ENCODE measurements around the gene ST6GALNAC6.
"Not testable (repeated sequence)": the region's sequence is repeated elsewhere in the genome, so short reads cannot be mapped to it uniquely, and the experiment has no call there.

ST6GALNAC6 gene

GRCh38 chr9:127847833-127848755, 51.3 kb downstream of the ST6GALNAC6 start:
- Histone ChIP-seq H3K27ac (peak overlapping the region in 3 of 11 experiments; percentile 31 to 43 (median 32); a peak in 2 of 22 replicates), H3K4me3 (no peak overlapping the region), H3K9ac (peak overlapping the region in 8 of 11 experiments; percentile 11 to 60 (median 34); a peak in 6 of 22 replicates), H3K4me2 (peak overlapping the region in 10 of 11 experiments; percentile 1 to 65 (median 36); a peak in 14 of 22 replicates), H4K20me1 (peaks cover 0 to 77% (median 35%) of the 10 kb centered on the region in 11 experiments; a peak in 15 of 22 replicates), H3K9me3 (replicated peaks in 1 of 11) (peaks cover 24 to 34% (median 28%) of the 10 kb centered on the region in 11 experiments), H3K27me3 (no peaks in the 10 kb centered on the region), H3K36me3 (peaks cover 63 to 92% (median 75%) of the 10 kb centered on the region in 11 experiments), H3K4me1 (peaks cover 37 to 78% (median 40%) of the 10 kb centered on the region in 10 experiments)
- no peak for TF ChIP-seq Cebpa-rat (IDR thresholded peaks at IDR 0.05)

DNA sequence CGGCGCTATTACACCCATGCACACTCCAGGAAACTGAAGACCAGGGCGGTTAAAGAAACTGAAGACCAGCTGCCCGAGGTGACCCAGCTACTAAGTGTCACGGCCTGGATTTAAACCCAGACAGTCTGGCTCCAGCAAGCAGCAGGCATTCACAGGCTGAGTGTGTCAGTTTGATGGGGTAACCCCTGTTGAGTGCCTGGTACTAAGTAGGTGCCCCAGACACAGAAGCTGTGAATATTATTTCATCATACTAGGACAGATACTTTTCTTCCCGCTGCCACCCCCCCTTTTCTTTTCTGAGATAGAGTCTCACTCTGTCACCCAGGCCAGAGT, 52.3 kb downstream of the ST6GALNAC6 start:
- Histone ChIP-seq H3K4me1 (peaks cover 28 to 78% (median 32%) of the 10 kb centered on the region in 10 experiments), H3K9me3 (replicated peaks in 1 of 11) (peaks cover 24 to 34% (median 28%) of the 10 kb centered on the region in 11 experiments), H3K4me3 (no peak overlapping the region), H3K9ac (peak overlapping the region in 6 of 11 experiments; percentile 11 to 60 (median 31); a peak in 5 of 22 replicates), H3K36me3 (peaks cover 63 to 93% (median 76%) of the 10 kb centered on the region in 11 experiments), H3K27ac (peak overlapping the region in 4 of 11 experiments; percentile 31 to 56 (median 48); a peak in 6 of 22 replicates), H3K4me2 (peak overlapping the region in 10 of 11 experiments; percentile 1 to 65 (median 36); a peak in 18 of 22 replicates), H3K27me3 (no peaks in the 10 kb centered on the region), H4K20me1 (peaks cover 0 to 73% (median 35%) of the 10 kb centered on the region in 11 experiments; a peak in 15 of 22 replicates)
- TF ChIP-seq Cebpa-rat (IDR thresholded peaks at IDR 0.05) = 0 out of 22 replicates have a peak, but pooled peaks of 1 of the 11 experiments have one; percentile 9

DNA sequence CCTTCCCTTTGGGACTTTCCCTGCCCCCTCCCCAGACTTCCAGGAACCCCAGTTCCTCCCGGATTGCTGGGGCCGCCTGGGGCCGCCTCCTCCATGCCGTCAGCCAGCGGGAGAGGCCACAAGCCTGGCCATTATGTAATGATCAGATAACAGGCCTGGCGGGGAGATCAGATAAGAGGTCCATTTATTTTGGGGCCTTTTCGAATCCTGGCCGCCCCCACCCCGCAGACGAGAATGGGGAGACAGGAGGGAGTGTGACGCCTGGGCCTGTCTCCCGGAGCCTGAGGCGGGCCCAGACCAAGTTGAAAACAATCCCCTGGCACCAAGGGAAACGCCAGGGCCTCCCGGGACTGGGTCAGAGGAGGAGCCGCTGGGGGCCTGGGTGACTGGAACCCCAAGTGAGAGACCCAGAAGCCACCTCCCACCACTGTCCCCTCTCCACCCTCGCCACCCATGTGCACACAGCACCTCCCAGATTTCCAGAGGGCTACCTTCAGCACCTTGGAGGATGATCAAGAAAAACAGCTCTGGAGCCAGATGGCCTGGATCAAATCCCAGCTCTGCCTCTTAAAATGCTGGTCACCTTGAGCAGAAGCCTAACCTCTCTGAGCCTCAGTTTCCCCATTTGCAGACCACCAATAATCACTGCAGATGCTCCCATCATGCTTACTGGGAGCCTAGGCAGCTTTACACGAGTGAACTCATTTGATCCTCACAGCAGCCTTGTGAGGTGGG, 52.8 kb downstream of the ST6GALNAC6 start:
- no peak for TF ChIP-seq Cebpa-rat (IDR thresholded peaks at IDR 0.05)
- Histone ChIP-seq H3K27ac (peak overlapping the region in 8 of 11 experiments; percentile 6 to 56 (median 34); a peak in 10 of 22 replicates), H3K36me3 (peaks cover 65 to 93% (median 79%) of the 10 kb centered on the region in 11 experiments), H3K4me2 (peak overlapping the region in 10 of 11 experiments; percentile 4 to 65 (median 36); a peak in 18 of 22 replicates), H3K9ac (peak overlapping the region in 8 of 11 experiments; percentile 9 to 60 (median 32); a peak in 11 of 22 replicates), H3K4me3 (no peak overlapping the region), H3K9me3 (replicated peaks in 1 of 11) (peaks cover 24 to 34% (median 28%) of the 10 kb centered on the region in 11 experiments), H3K27me3 (no peaks in the 10 kb centered on the region), H4K20me1 (peaks cover 0 to 73% (median 35%) of the 10 kb centered on the region in 11 experiments; a peak in 15 of 22 replicates), H3K4me1 (peaks cover 24 to 78% (median 29%) of the 10 kb centered on the region in 10 experiments)

DNA sequence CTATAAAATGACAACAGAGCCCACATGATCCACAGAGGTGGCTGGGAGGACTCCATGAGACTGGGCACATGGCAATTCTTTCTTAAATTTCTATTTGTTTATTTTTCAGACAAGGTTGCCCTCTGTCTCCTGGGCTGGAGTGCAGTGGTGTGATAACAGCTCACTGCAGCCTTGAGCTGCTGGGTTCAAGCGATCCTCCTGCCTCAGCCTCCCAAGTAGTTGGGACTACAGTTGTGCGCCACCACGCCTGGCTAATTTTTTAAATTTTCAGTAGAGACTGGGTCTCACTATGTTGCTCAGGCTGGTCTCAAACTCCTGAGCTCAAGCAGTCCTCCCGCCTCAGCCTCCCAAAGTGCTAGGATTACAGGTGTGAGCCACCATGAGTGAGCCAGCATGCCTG, 53.8 kb downstream of the ST6GALNAC6 start:
- not testable (repeated sequence) for H3K27me3 ChIP-seq, H3K4me3 ChIP-seq
- Histone ChIP-seq H3K4me1 (peaks cover 28 to 78% (median 35%) of the 10 kb centered on the region in 10 experiments), H3K9me3 (replicated peaks in 1 of 11) (peaks cover 21 to 24% (median 22%) of the 10 kb centered on the region in 11 experiments), H4K20me1 (peaks cover 0 to 80% (median 38%) of the 10 kb centered on the region in 11 experiments; a peak in 15 of 22 replicates), H3K36me3 (peaks cover 64 to 93% (median 79%) of the 10 kb centered on the region in 11 experiments), H3K9ac (peak overlapping the region in 1 of 11 experiments; percentile 7; a peak in 1 of 22 replicates), H3K27ac (peak overlapping the region in 4 of 11 experiments; percentile 6 to 27 (median 6); a peak in 1 of 22 replicates), H3K4me2 (peak overlapping the region in 2 of 11 experiments; percentile 16 to 17; a peak in 2 of 22 replicates)

DNA sequence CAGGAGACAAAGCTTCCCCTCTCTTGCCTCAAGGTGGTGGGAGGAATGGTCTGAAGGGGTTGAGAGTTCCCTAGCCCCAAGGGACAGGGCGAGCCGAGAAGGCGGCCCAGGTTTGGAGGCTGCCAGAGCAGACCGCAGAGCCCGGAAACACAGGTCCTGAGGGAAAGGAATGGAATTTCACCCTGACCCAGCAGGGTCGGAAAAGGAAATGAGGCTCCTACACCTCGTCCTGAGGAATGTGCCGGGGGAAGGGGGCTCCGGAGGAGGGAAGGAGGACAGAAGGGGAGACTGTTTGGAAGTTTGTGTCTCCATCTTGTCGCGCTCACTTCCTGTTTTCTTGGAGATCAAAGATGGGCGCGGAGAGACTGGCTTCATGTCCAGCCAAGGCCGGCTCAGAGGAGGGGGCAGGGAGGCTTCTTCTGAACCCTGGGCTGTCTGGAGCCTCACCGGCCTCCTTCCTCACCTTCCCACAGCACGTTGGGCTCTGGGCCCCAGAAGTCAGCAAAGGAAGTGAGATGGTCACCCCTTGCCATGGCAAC, 54.5 kb downstream of the ST6GALNAC6 start:
- Histone ChIP-seq H3K36me3 (peaks cover 64 to 93% (median 79%) of the 10 kb centered on the region in 11 experiments), H4K20me1 (peaks cover 0 to 85% (median 42%) of the 10 kb centered on the region in 11 experiments; a peak in 17 of 22 replicates), H3K9me3 (replicated peaks in 1 of 11) (peaks cover 13 to 16% (median 15%) of the 10 kb centered on the region in 11 experiments), H3K27me3 (no peaks in the 10 kb centered on the region), H3K4me2 (peak overlapping the region in 2 of 11 experiments; percentile 16 to 17; a peak in 2 of 22 replicates), H3K4me1 (peaks cover 36 to 79% (median 42%) of the 10 kb centered on the region in 10 experiments), H3K4me3 (no peak overlapping the region), H3K9ac (peak overlapping the region in 1 of 11 experiments; percentile 7; a peak in 1 of 22 replicates), H3K27ac (peak overlapping the region in 5 of 11 experiments; percentile 6 to 27 (median 7); a peak in 3 of 22 replicates)
- no peak for TF ChIP-seq Cebpa-rat (IDR thresholded peaks at IDR 0.05)

DNA sequence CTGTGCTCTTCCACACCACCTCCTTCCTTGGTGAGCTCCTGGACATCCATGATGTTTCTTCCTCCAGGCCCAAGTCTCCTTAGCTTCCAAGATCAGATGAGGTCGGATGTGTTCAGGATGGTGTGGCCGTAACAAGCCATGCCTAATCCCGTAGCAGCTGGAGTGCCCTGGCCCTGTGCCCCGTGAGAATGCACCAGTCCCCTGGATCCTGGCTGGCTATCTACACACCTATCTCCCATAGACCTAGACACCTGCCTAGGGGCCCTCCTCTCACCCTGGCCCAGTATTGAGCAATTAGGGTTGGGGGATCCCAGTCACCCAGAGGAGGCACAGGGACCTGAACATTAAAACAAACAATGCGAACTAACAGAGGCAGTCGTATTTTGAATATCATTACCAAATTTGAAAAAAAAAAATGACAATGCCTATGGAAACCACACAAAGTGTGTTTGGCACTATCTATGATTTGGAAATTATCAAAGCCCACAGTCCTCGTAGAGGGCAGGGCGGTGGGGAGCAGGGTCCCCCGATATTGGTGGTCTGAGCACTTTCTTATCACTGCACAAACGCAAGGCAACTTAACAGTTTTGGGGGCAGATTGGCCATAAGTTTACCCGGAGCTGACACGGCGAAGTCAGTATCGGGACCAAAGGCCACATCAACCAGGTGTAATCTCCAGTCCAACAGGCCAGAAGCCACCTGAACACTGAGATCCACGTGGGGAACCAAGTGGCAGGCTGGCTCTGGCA, 58.1 kb downstream of the ST6GALNAC6 start:
- Histone ChIP-seq H3K9ac (peak overlapping the region in 2 of 11 experiments; percentile 1 to 35; a peak in 1 of 22 replicates), H3K4me1 (peaks cover 53 to 91% (median 59%) of the 10 kb centered on the region in 10 experiments), H3K36me3 (peaks cover 45 to 83% (median 59%) of the 10 kb centered on the region in 11 experiments), H3K4me2 (peak overlapping the region in 9 of 11 experiments; percentile 8 to 95 (median 86); a peak in 11 of 22 replicates), H3K4me3 (no peak overlapping the region), H4K20me1 (peaks cover 8 to 87% (median 30%) of the 10 kb centered on the region in 11 experiments; a peak in 18 of 22 replicates), H3K27ac (0 out of 22 replicates have a peak overlapping the region, but pooled peaks of 1 of the 11 experiments have one; percentile 97), H3K9me3 (replicated peaks in 1 of 11) (no peaks in the 10 kb centered on the region), H3K27me3 (no peaks in the 10 kb centered on the region)
- TF ChIP-seq Cebpa-rat (IDR thresholded peaks at IDR 0.05) = no peak

DNA sequence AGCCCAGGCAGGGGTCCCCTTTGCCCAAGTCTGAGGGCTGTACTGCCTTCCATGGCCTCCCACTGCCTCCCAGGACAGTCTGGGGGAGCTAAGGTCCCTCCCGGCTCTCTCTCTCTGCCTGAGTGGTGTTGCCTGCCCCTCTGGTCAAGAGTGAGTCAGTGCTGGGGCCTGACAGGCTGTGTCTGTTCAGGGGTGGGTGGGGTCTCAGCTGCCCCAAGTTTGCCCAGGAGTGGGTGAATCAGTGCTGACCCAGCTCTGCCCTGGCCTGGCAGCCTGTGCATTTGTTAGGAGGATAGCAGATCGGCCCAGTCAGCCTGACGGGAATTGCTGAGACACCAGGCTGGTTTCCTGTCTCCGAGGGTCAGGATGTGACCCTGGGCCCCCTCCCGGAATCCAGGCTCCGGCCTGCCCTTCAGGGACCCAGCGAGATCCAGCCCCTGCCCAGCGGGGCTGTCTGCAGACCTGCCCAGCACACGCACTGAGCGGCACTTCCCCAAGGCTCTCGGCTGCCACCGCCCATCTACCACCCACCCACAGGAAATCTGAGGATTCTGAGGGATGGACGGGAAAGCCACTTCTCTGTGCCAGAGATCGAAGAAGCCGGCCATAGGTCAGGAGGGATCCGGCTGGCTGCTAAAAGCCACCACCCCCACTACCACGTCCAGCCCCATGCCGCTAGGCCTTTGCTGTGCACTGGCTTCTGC, 60.9 kb downstream of the ST6GALNAC6 start:
- H3K27ac ChIP-seq = peak overlapping the region; percentile 31 to 97 (median 60); a peak in 20 of 22 replicates
- H3K27me3 ChIP-seq = no peaks in the 10 kb centered on the region
- peak overlapping the region in 7 of 10 experiments; percentile 7 to 47 (median 18); a peak in 7 of 20 replicates for H3K4me3 ChIP-seq
- peaks cover 0 to 88% (median 29%) of the 10 kb centered on the region in 11 experiments; a peak in 16 of 22 replicates for H4K20me1 ChIP-seq
- TF ChIP-seq Cebpa-rat (IDR thresholded peaks at IDR 0.05) = no peak
- H3K9ac ChIP-seq = peak overlapping the region; percentile 7 to 83 (median 60); a peak in 20 of 22 replicates
- H3K9me3 ChIP-seq (replicated peaks in 1 of 11) = no peaks in the 10 kb centered on the region
- H3K36me3 ChIP-seq = peaks cover 33 to 71% (median 47%) of the 10 kb centered on the region in 11 experiments
- H3K4me2 ChIP-seq = peak overlapping the region; percentile 76 to 95 (median 87)
- peaks cover 77 to 97% (median 80%) of the 10 kb centered on the region in 10 experiments for H3K4me1 ChIP-seq

All from BLaER1 treated with 17β-estradiol and CSF1 and Interleukin-3, amounts not matched to agents 10 nM and 100 nM (cell line).